ENCODE measurements around the gene PTPRM. TPM values are rescaled to one million over a fixed set of nuclear protein-coding genes. Genes with fewer than 3 reads are reported as not detected.

The PTPRM gene
- total RNA-seq, 4 donors from 2014 or later: 62.7 to 94.0 (median 76.0) TPM

DNA sequence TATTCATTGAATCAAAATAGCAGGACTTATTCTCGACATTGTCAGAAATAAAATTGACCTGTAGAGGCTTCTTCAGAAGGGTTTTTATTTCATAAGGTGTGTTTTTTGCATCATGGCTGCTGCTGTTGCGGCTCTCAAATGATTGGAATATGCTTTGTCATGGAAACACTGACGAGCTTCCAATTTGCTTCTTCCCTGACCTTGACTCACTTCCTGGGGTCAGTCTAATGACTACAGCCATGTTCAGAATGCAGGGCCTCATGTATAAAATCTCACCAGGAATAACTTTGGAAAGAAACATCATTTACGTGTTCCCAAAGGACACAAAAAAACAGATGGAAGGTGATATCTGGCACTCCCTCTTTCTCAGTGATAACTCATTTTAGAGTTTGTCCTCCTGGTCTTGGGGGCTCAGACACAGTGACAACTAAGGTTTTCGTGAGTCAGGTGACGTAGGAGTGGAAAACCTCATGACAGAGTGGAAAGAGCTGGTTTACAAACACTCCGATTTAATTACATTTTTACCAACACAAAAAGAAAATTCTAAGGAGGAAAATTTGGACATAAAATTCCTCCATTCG is 575.1 kb downstream of the PTPRM start:
- intact Hi-C loops (cut with DNase I): no loop called here
- TF ChIP-seq EP300 (IDR thresholded peaks at IDR 0.05) (no peak), POLR2A (IDR thresholded peaks at IDR 0.05; ENCODE audit: low read depth) (no peak), POLR2AphosphoS5 (IDR thresholded peaks at IDR 0.05) (no peak)
- TF ChIP-seq, protein P1, sequence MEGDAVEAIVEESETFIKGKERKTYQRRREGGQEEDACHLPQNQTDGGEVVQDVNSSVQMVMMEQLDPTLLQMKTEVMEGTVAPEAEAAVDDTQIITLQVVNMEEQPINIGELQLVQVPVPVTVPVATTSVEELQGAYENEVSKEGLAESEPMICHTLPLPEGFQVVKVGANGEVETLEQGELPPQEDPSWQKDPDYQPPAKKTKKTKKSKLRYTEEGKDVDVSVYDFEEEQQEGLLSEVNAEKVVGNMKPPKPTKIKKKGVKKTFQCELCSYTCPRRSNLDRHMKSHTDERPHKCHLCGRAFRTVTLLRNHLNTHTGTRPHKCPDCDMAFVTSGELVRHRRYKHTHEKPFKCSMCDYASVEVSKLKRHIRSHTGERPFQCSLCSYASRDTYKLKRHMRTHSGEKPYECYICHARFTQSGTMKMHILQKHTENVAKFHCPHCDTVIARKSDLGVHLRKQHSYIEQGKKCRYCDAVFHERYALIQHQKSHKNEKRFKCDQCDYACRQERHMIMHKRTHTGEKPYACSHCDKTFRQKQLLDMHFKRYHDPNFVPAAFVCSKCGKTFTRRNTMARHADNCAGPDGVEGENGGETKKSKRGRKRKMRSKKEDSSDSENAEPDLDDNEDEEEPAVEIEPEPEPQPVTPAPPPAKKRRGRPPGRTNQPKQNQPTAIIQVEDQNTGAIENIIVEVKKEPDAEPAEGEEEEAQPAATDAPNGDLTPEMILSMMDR (IDR thresholded peaks at IDR 0.05): no peak
- DNase-seq (ENCODE audit: extremely low spot score): no peak
- no peaks in the 10 kb centered on the region for H3K9me3 ChIP-seq
- H3K4me3 ChIP-seq: no peak overlapping the region
- H3K36me3 ChIP-seq: peaks cover 0 to 25% (median 15%) of the 10 kb centered on the region in 4 donors
- WGBS: 73% methylated on average over 8 of the region's 8 CpGs
- no peaks in the 10 kb centered on the region for H3K27me3 ChIP-seq
- H3K27ac ChIP-seq (replicated peaks in 1 of 4): no peak overlapping the region
- H3K4me1 ChIP-seq: peaks cover 27 to 38% (median 30%) of the 10 kb centered on the region in 4 donors

DNA sequence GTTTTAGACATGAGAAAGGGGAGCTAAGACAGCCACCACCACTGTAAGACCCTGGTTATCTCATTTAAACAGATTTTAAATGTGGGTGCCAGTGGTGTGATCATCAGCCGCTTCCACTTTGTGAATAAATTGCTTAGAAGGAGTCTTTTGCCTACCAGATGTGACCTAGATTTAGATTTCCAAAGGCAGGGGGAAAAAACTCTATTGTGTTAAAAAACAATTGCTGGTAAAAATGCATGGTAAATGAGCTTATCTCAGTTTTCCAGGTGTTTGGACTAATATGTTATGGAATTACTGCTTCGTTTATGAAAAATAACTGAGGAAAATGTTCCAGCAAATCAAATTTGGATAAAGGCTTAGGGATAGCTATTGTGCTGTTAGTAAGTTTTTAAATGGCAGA is 575.8 kb downstream of the PTPRM start:
- H3K4me1 ChIP-seq: peaks cover 27 to 38% (median 30%) of the 10 kb centered on the region in 4 donors
- 76% methylated on average over 2 of the region's 2 CpGs for WGBS
- intact Hi-C loops (cut with DNase I): no loop called here
- H3K27ac ChIP-seq (replicated peaks in 1 of 4): no peak overlapping the region
- no peaks in the 10 kb centered on the region for H3K9me3 ChIP-seq
- H3K27me3 ChIP-seq: no peaks in the 10 kb centered on the region
- H3K36me3 ChIP-seq: peaks cover 0 to 25% (median 15%) of the 10 kb centered on the region in 4 donors
- H3K4me3 ChIP-seq: no peak overlapping the region
- TF ChIP-seq EP300 (IDR thresholded peaks at IDR 0.05) (no peak), POLR2A (IDR thresholded peaks at IDR 0.05; ENCODE audit: low read depth) (no peak), POLR2AphosphoS5 (IDR thresholded peaks at IDR 0.05) (no peak)
- TF ChIP-seq, protein P1 (IDR thresholded peaks at IDR 0.05): no peak
- DNase-seq (ENCODE audit: extremely low spot score): no peak

DNA sequence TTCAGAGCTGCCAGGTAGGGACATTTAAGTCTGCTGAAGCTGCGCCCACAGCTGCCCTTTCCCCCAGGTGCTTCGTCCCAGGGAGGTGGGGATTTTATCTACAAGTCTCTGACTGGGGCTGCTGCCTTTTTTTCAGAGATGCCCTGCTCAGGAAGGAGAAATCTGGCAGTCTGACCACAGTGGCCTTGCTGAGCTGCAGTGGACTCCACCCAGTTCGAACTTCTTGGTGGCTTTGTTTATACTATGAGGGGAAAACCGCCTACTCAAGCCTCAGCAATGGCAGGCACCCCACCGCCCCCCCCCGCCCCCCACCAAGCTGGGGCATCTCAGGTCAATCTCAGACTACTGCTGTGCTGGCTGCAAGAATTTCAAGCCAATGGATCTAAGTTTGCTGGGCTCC is 584.1 kb downstream of the PTPRM start:
- H3K9me3 ChIP-seq: no peaks in the 10 kb centered on the region
- WGBS: 64% methylated on average over 6 of the region's 6 CpGs
- peaks cover 0 to 12% (median 3%) of the 10 kb centered on the region in 4 donors for H3K4me1 ChIP-seq
- no peaks in the 10 kb centered on the region for H3K27me3 ChIP-seq
- intact Hi-C loops (cut with DNase I): no loop called here
- no peak overlapping the region for H3K27ac ChIP-seq (replicated peaks in 1 of 4)
- DNase-seq (ENCODE audit: extremely low spot score): no peak
- H3K36me3 ChIP-seq: peaks cover 0 to 7% (median 0%) of the 10 kb centered on the region in 4 donors
- TF ChIP-seq, protein P1 (IDR thresholded peaks at IDR 0.05): no peak
- TF ChIP-seq EP300 (IDR thresholded peaks at IDR 0.05) (no peak), POLR2AphosphoS5 (IDR thresholded peaks at IDR 0.05) (no peak), POLR2A (IDR thresholded peaks at IDR 0.05; ENCODE audit: low read depth) (no peak)
- no peak overlapping the region for H3K4me3 ChIP-seq

DNA sequence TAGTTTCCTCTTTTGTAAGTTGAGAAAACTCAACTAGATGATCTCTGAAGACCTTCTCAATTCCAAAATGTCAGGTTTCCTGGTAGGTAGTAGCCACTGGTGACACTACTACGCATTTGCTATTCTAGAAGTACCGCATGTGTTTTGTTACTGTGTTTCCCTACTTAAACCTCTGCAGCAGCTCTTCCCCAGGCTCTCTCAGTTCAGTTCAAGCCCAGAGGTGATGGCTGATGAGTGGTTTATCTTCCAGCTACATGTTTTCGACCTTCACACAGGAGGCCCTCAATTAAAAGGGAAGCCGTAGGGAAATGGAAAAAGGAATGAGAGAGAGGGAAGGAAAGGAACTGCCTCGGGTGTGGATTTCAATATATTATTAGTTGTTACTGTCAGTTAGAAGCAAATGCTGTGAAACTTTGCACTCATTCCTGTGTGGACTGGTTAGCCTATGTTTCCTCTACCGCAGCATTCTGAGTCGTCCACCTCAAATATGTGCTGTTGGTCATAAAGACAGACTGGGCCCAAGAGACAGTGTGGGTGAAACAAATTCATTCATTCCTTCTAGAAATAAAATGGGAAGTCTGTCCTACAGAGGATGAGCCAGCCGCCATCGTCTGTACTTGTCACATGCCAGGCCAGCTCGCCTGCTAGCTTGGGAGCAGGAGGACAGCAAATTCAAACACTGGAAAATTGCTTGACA is 586.9 kb downstream of the PTPRM start:
- Histone ChIP-seq H3K4me1 (peaks cover 0 to 12% (median 3%) of the 10 kb centered on the region in 4 donors), H3K27ac (replicated peaks in 1 of 4) (no peak overlapping the region), H3K4me3 (no peak overlapping the region), H3K27me3 (no peaks in the 10 kb centered on the region), H3K36me3 (peaks cover 0 to 11% (median 2%) of the 10 kb centered on the region in 4 donors), H3K9me3 (no peaks in the 10 kb centered on the region)
- intact Hi-C loops (cut with DNase I): no loop called here
- TF ChIP-seq, protein P1 (IDR thresholded peaks at IDR 0.05): no peak
- TF ChIP-seq POLR2AphosphoS5 (IDR thresholded peaks at IDR 0.05): no peak
- no peak for TF ChIP-seq EP300 (IDR thresholded peaks at IDR 0.05)
- TF ChIP-seq POLR2A (IDR thresholded peaks at IDR 0.05; ENCODE audit: low read depth): no peak
- 86% methylated on average over 10 of the region's 10 CpGs for WGBS
- DNase-seq (ENCODE audit: extremely low spot score): no peak

Data from esophagus muscularis mucosa (tissue), 4 donors.